Liver (tissue), 9 donors: ENCODE results near the gene AGPAT4. TPM values are rescaled to one million over a fixed set of nuclear protein-coding genes. Genes with fewer than 3 reads are reported as not detected.

Experiments used
- DNase-seq: peaks from one replicate; pipeline ENCODE4 v3.0.0-alpha.2; 2017; ENCODE audit warnings: low spot score
- H3K27ac ChIP-seq, 2 donors: one replicate each; pipeline ENCODE4 v1.7.0; 2013; ENCODE audit warnings: inconsistent platforms in 2 of 2, low read length in 2 of 2, control low read depth in 1 of 2, low read depth in 1 of 2, mild to moderate bottlenecking in 1 of 2
- H3K27me3 ChIP-seq, 4 donors: one replicate each; pipeline versions ENCODE4 v1.6.1 to v1.7.0; 2013; ENCODE audit warnings: low read length in 3 of 4, inconsistent platforms in 1 of 4, mild to moderate bottlenecking in 1 of 4, moderate library complexity in 1 of 4; ENCODE audit not compliant: control insufficient read depth in 4 of 4, insufficient read depth in 4 of 4
- H3K36me3 ChIP-seq, 4 donors: one replicate each; pipeline versions ENCODE4 v1.6.1 to v1.7.0; 2013; ENCODE audit warnings: low read length in 3 of 4, mild to moderate bottlenecking in 3 of 4, low read depth in 1 of 4, moderate library complexity in 1 of 4; ENCODE audit not compliant: control insufficient read depth in 4 of 4, insufficient read depth in 3 of 4
- H3K4me1 ChIP-seq, 4 donors: one replicate each; pipeline versions ENCODE4 v1.6.1 to v1.7.0; 2013; ENCODE audit warnings: low read length in 3 of 4, mild to moderate bottlenecking in 3 of 4, moderate library complexity in 1 of 4; ENCODE audit not compliant: control insufficient read depth in 4 of 4, insufficient read depth in 4 of 4
- H3K4me3 ChIP-seq, 3 donors: one replicate each; pipeline versions ENCODE4 v1.6.1 to v1.7.0; 2013; ENCODE audit warnings: low read length in 3 of 3, control low read depth in 1 of 3, low read depth in 1 of 3, mild to moderate bottlenecking in 1 of 3
- H3K9ac ChIP-seq, 2 donors: one replicate each; pipeline ENCODE4 v1.7.0; 2013; ENCODE audit warnings: low read length in 2 of 2, mild to moderate bottlenecking in 2 of 2, moderate library complexity in 2 of 2, control low read depth in 1 of 2, low read depth in 1 of 2
- H3K9me3 ChIP-seq, 4 donors: one replicate each; pipeline versions ENCODE4 v1.6.1 to v1.7.0; 2013; ENCODE audit warnings: low read length in 3 of 4; ENCODE audit not compliant: control insufficient read depth in 4 of 4
- EGR1 ChIP-seq, 2 donors: IDR thresholded peaks; 2 replicates each; pipeline ENCODE4 v1.6.1; 2016 to 2018; ENCODE audit warnings: antibody characterized with exemption in 2 of 2, low read depth in 2 of 2
- FOXA1 ChIP-seq: IDR thresholded peaks from 2 replicates; pipeline ENCODE4 v1.6.1; 2016; ENCODE audit warnings: antibody characterized with exemption
- FOXA2 ChIP-seq: IDR thresholded peaks from 2 replicates; pipeline ENCODE4 v1.6.1; 2016; ENCODE audit warnings: antibody characterized with exemption
- GABPA ChIP-seq, 2 donors: IDR thresholded peaks in 1 of 2; conservative IDR thresholded peaks in 1 of 2; 2 replicates each; pipeline ENCODE4 v1.6.1; 2016; ENCODE audit warnings: antibody characterized with exemption in 2 of 2, mild to moderate bottlenecking in 1 of 2, moderate library complexity in 1 of 2
- HNF4A ChIP-seq, 2 donors: conservative IDR thresholded peaks; 2 replicates each; pipeline ENCODE4 v1.6.1; 2016; ENCODE audit warnings: antibody characterized with exemption in 2 of 2, mild to moderate bottlenecking in 2 of 2
- HNF4G ChIP-seq: IDR thresholded peaks from 2 replicates; pipeline ENCODE4 v1.6.1; 2016; ENCODE audit warnings: antibody characterized with exemption
- JUND ChIP-seq, 2 donors: IDR thresholded peaks; 2 replicates each; pipeline ENCODE4 v1.6.1; 2016; ENCODE audit warnings: antibody characterized with exemption in 2 of 2
- NR2F2 ChIP-seq: IDR thresholded peaks from 2 replicates; pipeline ENCODE4 v1.6.1; 2016; ENCODE audit warnings: antibody characterized with exemption
- RXRA ChIP-seq, 2 donors: IDR thresholded peaks; 2 replicates each; pipeline ENCODE4 v1.6.1; 2017 to 2018; ENCODE audit warnings: antibody characterized with exemption in 2 of 2, mild to moderate bottlenecking in 1 of 2
- SP1 ChIP-seq: IDR thresholded peaks from 2 replicates; pipeline ENCODE4 v1.6.1; 2018; ENCODE audit warnings: antibody characterized with exemption, mild to moderate bottlenecking
- TAF1 ChIP-seq: conservative IDR thresholded peaks from 2 replicates; pipeline ENCODE4 v1.6.1; 2016; ENCODE audit warnings: antibody characterized with exemption, mild to moderate bottlenecking
- YY1 ChIP-seq: IDR thresholded peaks from 2 replicates; pipeline ENCODE4 v1.6.1; 2016; ENCODE audit warnings: antibody characterized with exemption, mild to moderate bottlenecking
- WGBS: extraction: QIAGEN DNeasy Blood & Tissue Kit; methylation state at CpG from one replicate; pipeline ENCODE4 v1.1.7; 2013; 5-methylcytosine and 5-hydroxymethylcytosine counted together
- polyA plus RNA-seq, 2 donors: library from polyadenylated mRNA; stranded (reverse) in 1 of 2; unstranded in 1 of 2; fragments of 200-250 nt in 1 of 2; fragments of >200 nt in 1 of 2; fragmentation: Nextera tagmentation in 1 of 2; extraction: Ambion mirVana in 1 of 2; gene quantifications; one replicate each; pipeline versions ENCODE4 v1.2.1 to v1.2.3, GENCODE V29; 2013 to 2015
- total RNA-seq, 2 donors: library from RNA; depleted of rRNA; stranded (reverse); fragments of >200 nt; gene quantifications; one replicate each; pipeline ENCODE4 v1.2.3, GENCODE V29; 2014
- TF ChIP-seq, protein P1 (sequence below): IDR thresholded peaks from 2 replicates; pipeline ENCODE4 v1.6.1; 2016; ENCODE audit warnings: antibody characterized with exemption, mild to moderate bottlenecking
- TF ChIP-seq, protein P2 (sequence below): IDR thresholded peaks from 2 replicates; pipeline ENCODE4 v1.6.1; 2016; ENCODE audit warnings: antibody characterized with exemption
- TF ChIP-seq, protein P3 (sequence below): IDR thresholded peaks from 2 replicates; pipeline ENCODE4 v1.6.1; 2016; ENCODE audit warnings: antibody characterized with exemption
- TF ChIP-seq, protein P4 (sequence below): fragments of 150-350 bp; IDR thresholded peaks from 2 replicates; pipeline ENCODE4 v1.5.1; 2017; ENCODE audit warnings: improper control_type of control experiment, low read depth, low read length; ENCODE audit not compliant: missing input control
- TF ChIP-seq, protein P5 (sequence below): IDR thresholded peaks from 2 replicates; pipeline ENCODE4 v1.6.1; 2016; ENCODE audit warnings: antibody characterized with exemption
- donor health status: healthy.
- donor health status: healthy.
- donor health status: healthy.
- donor health status: healthy.
- donor health status: healthy.

The AGPAT4 gene
- total and polyA plus RNA-seq, 4 donors, result 0.44 to 17.5 (median 0.69) TPM

DNA sequence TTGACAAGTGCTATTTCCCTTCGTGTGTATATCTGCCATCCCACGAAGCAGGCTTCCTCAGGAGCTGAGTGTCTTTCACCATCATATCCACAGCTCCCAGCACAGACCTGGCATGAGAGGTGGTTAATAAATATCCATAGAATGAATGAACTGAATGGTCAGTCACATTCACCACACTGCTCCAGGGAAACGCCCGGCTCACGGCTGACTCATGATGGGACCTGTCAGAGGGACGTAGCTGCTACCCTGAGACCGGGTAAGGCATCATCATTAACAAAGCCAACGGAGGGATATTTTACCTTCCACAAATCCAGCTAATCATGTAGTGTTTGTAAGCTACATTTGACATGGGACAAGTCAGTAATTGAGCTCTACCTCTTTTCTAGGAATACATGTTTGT is 12.5 kb downstream of the AGPAT4 start:
- Histone ChIP-seq H3K27ac (no peak overlapping the region), H3K9ac (no peak overlapping the region), H3K36me3 (no peaks in the 10 kb centered on the region), H3K4me1 (no peaks in the 10 kb centered on the region), H3K27me3 (no peaks in the 10 kb centered on the region), H3K9me3 (no peaks in the 10 kb centered on the region), H3K4me3 (no peak overlapping the region)
- DNase-seq, result no peak
- TF ChIP-seq TAF1 (no peak), RXRA (IDR thresholded peaks at IDR 0.05) (no peak), FOXA2 (no peak), HNF4A (conservative IDR thresholded peaks at IDR 0.05) (no peak), JUND (IDR thresholded peaks at IDR 0.05) (no peak), EGR1 (IDR thresholded peaks at IDR 0.05; ENCODE audit: low read depth in 2 of 2) (no peak), FOXA1 (no peak), HNF4G (no peak), YY1 (no peak), SP1 (no peak), GABPA (IDR thresholded peaks at IDR 0.05 in 1 of 2, conservative IDR thresholded peaks at IDR 0.05 in 1 of 2) (no peak), NR2F2 (no peak)
- TF ChIP-seq, protein P1, sequence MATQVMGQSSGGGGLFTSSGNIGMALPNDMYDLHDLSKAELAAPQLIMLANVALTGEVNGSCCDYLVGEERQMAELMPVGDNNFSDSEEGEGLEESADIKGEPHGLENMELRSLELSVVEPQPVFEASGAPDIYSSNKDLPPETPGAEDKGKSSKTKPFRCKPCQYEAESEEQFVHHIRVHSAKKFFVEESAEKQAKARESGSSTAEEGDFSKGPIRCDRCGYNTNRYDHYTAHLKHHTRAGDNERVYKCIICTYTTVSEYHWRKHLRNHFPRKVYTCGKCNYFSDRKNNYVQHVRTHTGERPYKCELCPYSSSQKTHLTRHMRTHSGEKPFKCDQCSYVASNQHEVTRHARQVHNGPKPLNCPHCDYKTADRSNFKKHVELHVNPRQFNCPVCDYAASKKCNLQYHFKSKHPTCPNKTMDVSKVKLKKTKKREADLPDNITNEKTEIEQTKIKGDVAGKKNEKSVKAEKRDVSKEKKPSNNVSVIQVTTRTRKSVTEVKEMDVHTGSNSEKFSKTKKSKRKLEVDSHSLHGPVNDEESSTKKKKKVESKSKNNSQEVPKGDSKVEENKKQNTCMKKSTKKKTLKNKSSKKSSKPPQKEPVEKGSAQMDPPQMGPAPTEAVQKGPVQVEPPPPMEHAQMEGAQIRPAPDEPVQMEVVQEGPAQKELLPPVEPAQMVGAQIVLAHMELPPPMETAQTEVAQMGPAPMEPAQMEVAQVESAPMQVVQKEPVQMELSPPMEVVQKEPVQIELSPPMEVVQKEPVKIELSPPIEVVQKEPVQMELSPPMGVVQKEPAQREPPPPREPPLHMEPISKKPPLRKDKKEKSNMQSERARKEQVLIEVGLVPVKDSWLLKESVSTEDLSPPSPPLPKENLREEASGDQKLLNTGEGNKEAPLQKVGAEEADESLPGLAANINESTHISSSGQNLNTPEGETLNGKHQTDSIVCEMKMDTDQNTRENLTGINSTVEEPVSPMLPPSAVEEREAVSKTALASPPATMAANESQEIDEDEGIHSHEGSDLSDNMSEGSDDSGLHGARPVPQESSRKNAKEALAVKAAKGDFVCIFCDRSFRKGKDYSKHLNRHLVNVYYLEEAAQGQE, result no peak
- TF ChIP-seq, protein P2, sequence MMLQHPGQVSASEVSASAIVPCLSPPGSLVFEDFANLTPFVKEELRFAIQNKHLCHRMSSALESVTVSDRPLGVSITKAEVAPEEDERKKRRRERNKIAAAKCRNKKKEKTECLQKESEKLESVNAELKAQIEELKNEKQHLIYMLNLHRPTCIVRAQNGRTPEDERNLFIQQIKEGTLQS, result no peak
- TF ChIP-seq, protein P3, sequence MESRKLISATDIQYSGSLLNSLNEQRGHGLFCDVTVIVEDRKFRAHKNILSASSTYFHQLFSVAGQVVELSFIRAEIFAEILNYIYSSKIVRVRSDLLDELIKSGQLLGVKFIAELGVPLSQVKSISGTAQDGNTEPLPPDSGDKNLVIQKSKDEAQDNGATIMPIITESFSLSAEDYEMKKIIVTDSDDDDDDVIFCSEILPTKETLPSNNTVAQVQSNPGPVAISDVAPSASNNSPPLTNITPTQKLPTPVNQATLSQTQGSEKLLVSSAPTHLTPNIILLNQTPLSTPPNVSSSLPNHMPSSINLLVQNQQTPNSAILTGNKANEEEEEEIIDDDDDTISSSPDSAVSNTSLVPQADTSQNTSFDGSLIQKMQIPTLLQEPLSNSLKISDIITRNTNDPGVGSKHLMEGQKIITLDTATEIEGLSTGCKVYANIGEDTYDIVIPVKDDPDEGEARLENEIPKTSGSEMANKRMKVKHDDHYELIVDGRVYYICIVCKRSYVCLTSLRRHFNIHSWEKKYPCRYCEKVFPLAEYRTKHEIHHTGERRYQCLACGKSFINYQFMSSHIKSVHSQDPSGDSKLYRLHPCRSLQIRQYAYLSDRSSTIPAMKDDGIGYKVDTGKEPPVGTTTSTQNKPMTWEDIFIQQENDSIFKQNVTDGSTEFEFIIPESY, result no peak
- TF ChIP-seq, protein P4, sequence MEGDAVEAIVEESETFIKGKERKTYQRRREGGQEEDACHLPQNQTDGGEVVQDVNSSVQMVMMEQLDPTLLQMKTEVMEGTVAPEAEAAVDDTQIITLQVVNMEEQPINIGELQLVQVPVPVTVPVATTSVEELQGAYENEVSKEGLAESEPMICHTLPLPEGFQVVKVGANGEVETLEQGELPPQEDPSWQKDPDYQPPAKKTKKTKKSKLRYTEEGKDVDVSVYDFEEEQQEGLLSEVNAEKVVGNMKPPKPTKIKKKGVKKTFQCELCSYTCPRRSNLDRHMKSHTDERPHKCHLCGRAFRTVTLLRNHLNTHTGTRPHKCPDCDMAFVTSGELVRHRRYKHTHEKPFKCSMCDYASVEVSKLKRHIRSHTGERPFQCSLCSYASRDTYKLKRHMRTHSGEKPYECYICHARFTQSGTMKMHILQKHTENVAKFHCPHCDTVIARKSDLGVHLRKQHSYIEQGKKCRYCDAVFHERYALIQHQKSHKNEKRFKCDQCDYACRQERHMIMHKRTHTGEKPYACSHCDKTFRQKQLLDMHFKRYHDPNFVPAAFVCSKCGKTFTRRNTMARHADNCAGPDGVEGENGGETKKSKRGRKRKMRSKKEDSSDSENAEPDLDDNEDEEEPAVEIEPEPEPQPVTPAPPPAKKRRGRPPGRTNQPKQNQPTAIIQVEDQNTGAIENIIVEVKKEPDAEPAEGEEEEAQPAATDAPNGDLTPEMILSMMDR, result no peak
- TF ChIP-seq, protein P5, sequence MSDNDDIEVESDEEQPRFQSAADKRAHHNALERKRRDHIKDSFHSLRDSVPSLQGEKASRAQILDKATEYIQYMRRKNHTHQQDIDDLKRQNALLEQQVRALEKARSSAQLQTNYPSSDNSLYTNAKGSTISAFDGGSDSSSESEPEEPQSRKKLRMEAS, result no peak
- 74% methylated on average over 8 of the region's 8 CpGs for WGBS

DNA sequence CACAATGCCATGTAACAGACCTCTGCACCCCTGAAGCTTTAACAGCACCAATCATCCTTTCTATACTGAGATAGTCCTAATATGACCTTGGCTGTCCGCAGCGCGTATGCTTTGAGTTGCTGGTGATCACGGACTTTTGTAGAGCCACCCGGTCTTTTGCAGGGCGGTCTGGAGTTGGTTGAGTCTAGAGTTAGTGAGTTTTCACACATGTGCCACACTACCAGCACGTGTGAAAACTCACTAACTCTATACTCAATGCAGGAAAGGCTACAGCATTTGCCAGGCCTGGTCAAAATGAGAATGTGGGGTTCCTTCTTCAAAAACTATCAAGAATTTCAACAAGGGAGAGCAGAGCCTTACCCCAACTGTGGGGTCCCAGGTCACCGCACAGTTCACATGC is 14.6 kb downstream of the AGPAT4 start:
- 94% methylated on average over 8 of the region's 8 CpGs for WGBS
- Histone ChIP-seq H3K36me3 (no peaks in the 10 kb centered on the region), H3K4me3 (no peak overlapping the region), H3K27me3 (no peaks in the 10 kb centered on the region), H3K9ac (no peak overlapping the region), H3K4me1 (no peaks in the 10 kb centered on the region), H3K9me3 (no peaks in the 10 kb centered on the region), H3K27ac (no peak overlapping the region)
- DNase-seq, result no peak
- TF ChIP-seq YY1, result no peak
- TF ChIP-seq FOXA1, result no peak
- no peak for TF ChIP-seq TAF1
- TF ChIP-seq, protein P3, result no peak
- TF ChIP-seq HNF4G, result no peak
- TF ChIP-seq HNF4A (conservative IDR thresholded peaks at IDR 0.05), result no peak
- TF ChIP-seq, protein P2, result no peak
- TF ChIP-seq, protein P4, result no peak
- no peak for TF ChIP-seq EGR1 (IDR thresholded peaks at IDR 0.05; ENCODE audit: low read depth in 2 of 2)
